ENCODE measurements around the gene ADAM15.

- TF ChIP-seq CTCF (IDR thresholded peaks at IDR 0.05) (no peak), RAD21 (IDR thresholded peaks at IDR 0.05; ENCODE audit: low read length) (no peak), MAX (IDR thresholded peaks at IDR 0.05; ENCODE audit: low read depth) (no peak), ELF1 (IDR thresholded peaks at IDR 0.05) (no peak), NFIC (IDR thresholded peaks at IDR 0.05; ENCODE audit: borderline replicate concordance) (no peak), TAF1 (IDR thresholded peaks at IDR 0.05; ENCODE audit: borderline replicate concordance, low read depth, low read length) (no peak), RCOR1 (IDR thresholded peaks at IDR 0.05; ENCODE audit: low read length) (no peak), JUND (IDR thresholded peaks at IDR 0.05) (no peak), EP300 (IDR thresholded peaks at IDR 0.05; ENCODE audit: borderline replicate concordance in 1 of 2, low read depth in 1 of 2, low read length in 1 of 2) (no peak), RFX5 (IDR thresholded peaks at IDR 0.05; ENCODE audit: low read length) (no peak), FOSL2 (IDR thresholded peaks at IDR 0.05; ENCODE audit: borderline replicate concordance, low read depth) (no peak), REST (IDR thresholded peaks at IDR 0.05; ENCODE audit: low read depth, low read length) (no peak), SIN3A (IDR thresholded peaks at IDR 0.05; ENCODE audit: borderline replicate concordance, low read depth, low read length) (no peak)
Observed at GRCh38 chr1:155008015-155008941, 42.8 kb upstream of the ADAM15 start.

Measured in SK-N-SH (cell line).